ENCODE measurements around the gene OSBPL9. TPM values are rescaled to one million over a fixed set of nuclear protein-coding genes. Genes with fewer than 3 reads are reported as not detected.

The OSBPL9 gene
- total and polyA plus RNA-seq, 2 experiments from 2014 or later = 82.7 to 102 TPM

DNA sequence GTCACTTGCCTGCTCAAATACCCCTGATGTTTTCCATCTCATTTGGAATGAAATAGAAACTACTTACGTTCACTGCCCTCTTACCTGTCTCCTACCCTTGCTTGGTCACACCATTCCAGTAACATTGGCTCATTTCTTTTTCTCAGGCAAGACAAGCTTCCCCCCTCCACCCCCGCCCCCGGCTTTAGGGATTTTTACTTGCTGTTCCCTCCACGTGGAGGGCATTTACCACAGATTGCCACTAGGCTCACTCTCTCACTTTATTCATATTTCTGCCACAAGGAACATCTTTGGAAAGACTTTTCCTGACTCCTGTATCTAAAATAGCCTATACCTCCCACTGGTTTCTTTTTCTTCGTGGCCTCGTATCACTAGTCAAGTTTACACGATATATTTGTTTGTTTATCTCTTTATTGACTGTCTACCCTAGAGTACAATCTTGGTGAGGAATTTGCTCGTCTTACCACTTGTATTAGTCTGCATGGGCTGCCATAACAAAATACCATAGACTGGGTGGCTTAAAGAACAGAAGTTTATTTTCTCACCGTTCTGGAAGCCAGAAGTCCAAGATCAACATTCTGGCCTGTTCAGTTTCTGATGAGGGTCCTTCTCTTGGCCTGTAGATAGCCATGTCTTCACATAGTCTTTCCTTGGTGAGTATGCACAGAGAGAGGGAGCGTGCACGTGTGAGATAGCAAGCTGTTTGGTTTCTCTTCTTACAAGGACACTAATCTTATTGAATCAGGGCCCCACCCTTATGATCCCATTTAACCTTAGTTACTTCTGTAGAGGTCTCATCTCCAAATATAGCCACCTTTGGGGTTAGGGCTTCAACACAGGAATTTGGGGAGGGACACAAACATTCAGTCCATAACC, 135.4 kb downstream of the OSBPL9 start:
- no peaks in the 10 kb centered on the region for H3K79me2 ChIP-seq (replicated peaks; ENCODE audit: insufficient read depth)
- TF ChIP-seq, protein P1, sequence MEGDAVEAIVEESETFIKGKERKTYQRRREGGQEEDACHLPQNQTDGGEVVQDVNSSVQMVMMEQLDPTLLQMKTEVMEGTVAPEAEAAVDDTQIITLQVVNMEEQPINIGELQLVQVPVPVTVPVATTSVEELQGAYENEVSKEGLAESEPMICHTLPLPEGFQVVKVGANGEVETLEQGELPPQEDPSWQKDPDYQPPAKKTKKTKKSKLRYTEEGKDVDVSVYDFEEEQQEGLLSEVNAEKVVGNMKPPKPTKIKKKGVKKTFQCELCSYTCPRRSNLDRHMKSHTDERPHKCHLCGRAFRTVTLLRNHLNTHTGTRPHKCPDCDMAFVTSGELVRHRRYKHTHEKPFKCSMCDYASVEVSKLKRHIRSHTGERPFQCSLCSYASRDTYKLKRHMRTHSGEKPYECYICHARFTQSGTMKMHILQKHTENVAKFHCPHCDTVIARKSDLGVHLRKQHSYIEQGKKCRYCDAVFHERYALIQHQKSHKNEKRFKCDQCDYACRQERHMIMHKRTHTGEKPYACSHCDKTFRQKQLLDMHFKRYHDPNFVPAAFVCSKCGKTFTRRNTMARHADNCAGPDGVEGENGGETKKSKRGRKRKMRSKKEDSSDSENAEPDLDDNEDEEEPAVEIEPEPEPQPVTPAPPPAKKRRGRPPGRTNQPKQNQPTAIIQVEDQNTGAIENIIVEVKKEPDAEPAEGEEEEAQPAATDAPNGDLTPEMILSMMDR (conservative IDR thresholded peaks at IDR 0.05; ENCODE audit: low read depth in 2 of 2) = peak in 1 of 2 experiments; percentile 26; a peak in 1 of 4 replicates
- TF ChIP-seq, protein P2, sequence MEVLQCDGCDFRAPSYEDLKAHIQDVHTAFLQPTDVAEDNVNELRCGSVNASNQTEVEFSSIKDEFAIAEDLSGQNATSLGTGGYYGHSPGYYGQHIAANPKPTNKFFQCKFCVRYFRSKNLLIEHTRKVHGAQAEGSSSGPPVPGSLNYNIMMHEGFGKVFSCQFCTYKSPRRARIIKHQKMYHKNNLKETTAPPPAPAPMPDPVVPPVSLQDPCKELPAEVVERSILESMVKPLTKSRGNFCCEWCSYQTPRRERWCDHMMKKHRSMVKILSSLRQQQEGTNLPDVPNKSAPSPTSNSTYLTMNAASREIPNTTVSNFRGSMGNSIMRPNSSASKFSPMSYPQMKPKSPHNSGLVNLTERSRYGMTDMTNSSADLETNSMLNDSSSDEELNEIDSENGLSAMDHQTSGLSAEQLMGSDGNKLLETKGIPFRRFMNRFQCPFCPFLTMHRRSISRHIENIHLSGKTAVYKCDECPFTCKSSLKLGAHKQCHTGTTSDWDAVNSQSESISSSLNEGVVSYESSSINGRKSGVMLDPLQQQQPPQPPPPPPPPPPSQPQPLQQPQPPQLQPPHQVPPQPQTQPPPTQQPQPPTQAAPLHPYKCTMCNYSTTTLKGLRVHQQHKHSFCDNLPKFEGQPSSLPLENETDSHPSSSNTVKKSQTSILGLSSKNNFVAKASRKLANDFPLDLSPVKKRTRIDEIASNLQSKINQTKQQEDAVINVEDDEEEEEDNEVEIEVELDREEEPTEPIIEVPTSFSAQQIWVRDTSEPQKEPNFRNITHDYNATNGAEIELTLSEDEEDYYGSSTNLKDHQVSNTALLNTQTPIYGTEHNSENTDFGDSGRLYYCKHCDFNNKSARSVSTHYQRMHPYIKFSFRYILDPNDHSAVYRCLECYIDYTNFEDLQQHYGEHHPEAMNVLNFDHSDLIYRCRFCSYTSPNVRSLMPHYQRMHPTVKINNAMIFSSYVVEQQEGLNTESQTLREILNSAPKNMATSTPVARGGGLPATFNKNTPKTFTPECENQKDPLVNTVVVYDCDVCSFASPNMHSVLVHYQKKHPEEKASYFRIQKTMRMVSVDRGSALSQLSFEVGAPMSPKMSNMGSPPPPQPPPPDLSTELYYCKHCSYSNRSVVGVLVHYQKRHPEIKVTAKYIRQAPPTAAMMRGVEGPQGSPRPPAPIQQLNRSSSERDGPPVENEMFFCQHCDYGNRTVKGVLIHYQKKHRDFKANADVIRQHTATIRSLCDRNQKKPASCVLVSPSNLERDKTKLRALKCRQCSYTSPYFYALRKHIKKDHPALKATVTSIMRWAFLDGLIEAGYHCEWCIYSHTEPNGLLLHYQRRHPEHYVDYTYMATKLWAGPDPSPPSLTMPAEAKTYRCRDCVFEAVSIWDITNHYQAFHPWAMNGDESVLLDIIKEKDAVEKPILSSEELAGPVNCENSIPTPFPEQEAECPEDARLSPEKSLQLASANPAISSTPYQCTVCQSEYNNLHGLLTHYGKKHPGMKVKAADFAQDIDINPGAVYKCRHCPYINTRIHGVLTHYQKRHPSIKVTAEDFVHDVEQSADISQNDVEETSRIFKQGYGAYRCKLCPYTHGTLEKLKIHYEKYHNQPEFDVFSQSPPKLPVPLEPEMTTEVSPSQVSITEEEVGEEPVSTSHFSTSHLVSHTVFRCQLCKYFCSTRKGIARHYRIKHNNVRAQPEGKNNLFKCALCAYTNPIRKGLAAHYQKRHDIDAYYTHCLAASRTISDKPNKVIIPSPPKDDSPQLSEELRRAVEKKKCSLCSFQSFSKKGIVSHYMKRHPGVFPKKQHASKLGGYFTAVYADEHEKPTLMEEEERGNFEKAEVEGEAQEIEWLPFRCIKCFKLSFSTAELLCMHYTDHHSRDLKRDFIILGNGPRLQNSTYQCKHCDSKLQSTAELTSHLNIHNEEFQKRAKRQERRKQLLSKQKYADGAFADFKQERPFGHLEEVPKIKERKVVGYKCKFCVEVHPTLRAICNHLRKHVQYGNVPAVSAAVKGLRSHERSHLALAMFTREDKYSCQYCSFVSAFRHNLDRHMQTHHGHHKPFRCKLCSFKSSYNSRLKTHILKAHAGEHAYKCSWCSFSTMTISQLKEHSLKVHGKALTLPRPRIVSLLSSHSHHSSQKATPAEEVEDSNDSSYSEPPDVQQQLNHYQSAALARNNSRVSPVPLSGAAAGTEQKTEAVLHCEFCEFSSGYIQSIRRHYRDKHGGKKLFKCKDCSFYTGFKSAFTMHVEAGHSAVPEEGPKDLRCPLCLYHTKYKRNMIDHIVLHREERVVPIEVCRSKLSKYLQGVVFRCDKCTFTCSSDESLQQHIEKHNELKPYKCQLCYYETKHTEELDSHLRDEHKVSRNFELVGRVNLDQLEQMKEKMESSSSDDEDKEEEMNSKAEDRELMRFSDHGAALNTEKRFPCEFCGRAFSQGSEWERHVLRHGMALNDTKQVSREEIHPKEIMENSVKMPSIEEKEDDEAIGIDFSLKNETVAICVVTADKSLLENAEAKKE (CRISPR knock-in tag; IDR thresholded peaks at IDR 0.05) = no peak
- Mint-ChIP-seq H3K9me3 (no peaks in the 10 kb centered on the region), H3K4me3 (no peak overlapping the region), H3K36me3 (ENCODE audit: low read depth) (peaks cover 11% of the 10 kb centered on the region; the same call in 2 of the 3 replicates), H3K4me1 (peaks cover 2% of the 10 kb centered on the region; the same call in 2 of the 3 replicates), H3K27me3 (ENCODE audit: insufficient read depth, low read depth, poor library complexity) (no peaks in the 10 kb centered on the region), H3K27ac (peak overlapping the region; percentile 76)
- no peak overlapping the region for H2AFZ ChIP-seq
- H3K27ac ChIP-seq (ENCODE audit: low read depth) = no peak overlapping the region
- peak; percentile 52 for DNase-seq (ENCODE audit: low spot score)
- H3K36me3 ChIP-seq (ENCODE audit: insufficient read depth) = no peaks in the 10 kb centered on the region; the same call in 1 of the 2 replicates
- no peaks in the 10 kb centered on the region for H3K9me2 ChIP-seq (ENCODE audit: insufficient read depth)
- no peak overlapping the region for H3K4me2 ChIP-seq
- no peaks in the 10 kb centered on the region for H3K27me3 ChIP-seq (ENCODE audit: insufficient read depth)
- ATAC-seq = peak; percentile 36; the same call in 2 of the 3 replicates
- H3K4me3 ChIP-seq = no peak overlapping the region
- H3K4me1 ChIP-seq (ENCODE audit: insufficient read depth) = no peaks in the 10 kb centered on the region
- H3F3A ChIP-seq (replicated peaks; ENCODE audit: low read depth) = no peaks in the 10 kb centered on the region
- H4K20me1 ChIP-seq (replicated peaks; ENCODE audit: insufficient read depth) = 0 out of 2 replicates have a peak, but pooled peaks cover 6% of the 10 kb centered on the region
